ENCODE data around the gene PFDN2. TPM values are rescaled to one million over a fixed set of nuclear protein-coding genes. Genes with fewer than 3 reads are reported as not detected.

The PFDN2 gene
- total and polyA plus RNA-seq, 2 experiments from 2014 or later, result 45.6 to 352 TPM

DNA sequence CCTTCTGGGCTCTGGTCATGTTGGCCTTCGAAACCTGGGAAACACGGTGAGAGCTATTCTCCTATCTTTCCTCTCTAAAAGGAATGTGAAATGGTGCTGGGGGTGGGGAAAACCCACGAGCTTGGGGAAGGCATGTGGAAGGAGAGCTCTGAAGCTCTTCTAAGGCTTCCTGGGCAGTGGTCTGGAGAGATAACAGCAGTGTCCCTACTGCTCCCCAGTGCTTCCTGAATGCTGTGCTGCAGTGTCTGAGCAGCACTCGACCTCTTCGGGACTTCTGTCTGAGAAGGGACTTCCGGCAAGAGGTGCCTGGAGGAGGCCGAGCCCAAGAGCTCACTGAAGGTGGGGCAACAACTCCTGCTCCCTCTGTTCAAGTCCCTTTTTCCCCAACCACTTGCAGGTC, 44.2 kb upstream of the PFDN2 start:
- H4K20me1 ChIP-seq (replicated peaks; ENCODE audit: insufficient read depth), result no peaks in the 10 kb centered on the region
- peaks cover 23% of the 10 kb centered on the region for H3K27me3 Mint-ChIP-seq (ENCODE audit: insufficient read depth, low read depth, poor library complexity)
- H3F3A ChIP-seq (replicated peaks; ENCODE audit: low read depth), result peaks cover 42% of the 10 kb centered on the region
- no peaks in the 10 kb centered on the region for H3K27me3 ChIP-seq (ENCODE audit: insufficient read depth)
- DNase-seq (ENCODE audit: low spot score) (no peak), ATAC-seq (no peak)
- H3K36me3 ChIP-seq (ENCODE audit: insufficient read depth), result no peaks in the 10 kb centered on the region; the same call in none of the 2 replicates
- peaks cover 5% of the 10 kb centered on the region; the same call in 1 of the 2 replicates for H3K79me2 ChIP-seq (replicated peaks; ENCODE audit: insufficient read depth)
- H3K4me1 ChIP-seq (ENCODE audit: insufficient read depth), result peaks cover 16% of the 10 kb centered on the region; the same call in 1 of the 2 replicates
- H3K27ac ChIP-seq (ENCODE audit: low read depth), result no peak overlapping the region
- no peaks in the 10 kb centered on the region for H3K9me3 Mint-ChIP-seq
- H3K4me1 Mint-ChIP-seq, result peaks cover 31% of the 10 kb centered on the region
- no peaks in the 10 kb centered on the region for H3K9me2 ChIP-seq (ENCODE audit: insufficient read depth)
- H3K27ac Mint-ChIP-seq, result no peak overlapping the region
- no peak overlapping the region for H3K4me2 ChIP-seq
- TF ChIP-seq JUNB (IDR thresholded peaks at IDR 0.05; ENCODE audit: unreplicated experiment), result no peak
- no peak for TF ChIP-seq EZH2phosphoT487 (IDR thresholded peaks at IDR 0.05; ENCODE audit: unreplicated experiment)
- TF ChIP-seq POLR2AphosphoS5 (IDR thresholded peaks at IDR 0.05; ENCODE audit: low read depth), result no peak
- TF ChIP-seq NANOG (IDR thresholded peaks at IDR 0.05; ENCODE audit: borderline replicate concordance), result no peak
- TF ChIP-seq, protein P1, sequence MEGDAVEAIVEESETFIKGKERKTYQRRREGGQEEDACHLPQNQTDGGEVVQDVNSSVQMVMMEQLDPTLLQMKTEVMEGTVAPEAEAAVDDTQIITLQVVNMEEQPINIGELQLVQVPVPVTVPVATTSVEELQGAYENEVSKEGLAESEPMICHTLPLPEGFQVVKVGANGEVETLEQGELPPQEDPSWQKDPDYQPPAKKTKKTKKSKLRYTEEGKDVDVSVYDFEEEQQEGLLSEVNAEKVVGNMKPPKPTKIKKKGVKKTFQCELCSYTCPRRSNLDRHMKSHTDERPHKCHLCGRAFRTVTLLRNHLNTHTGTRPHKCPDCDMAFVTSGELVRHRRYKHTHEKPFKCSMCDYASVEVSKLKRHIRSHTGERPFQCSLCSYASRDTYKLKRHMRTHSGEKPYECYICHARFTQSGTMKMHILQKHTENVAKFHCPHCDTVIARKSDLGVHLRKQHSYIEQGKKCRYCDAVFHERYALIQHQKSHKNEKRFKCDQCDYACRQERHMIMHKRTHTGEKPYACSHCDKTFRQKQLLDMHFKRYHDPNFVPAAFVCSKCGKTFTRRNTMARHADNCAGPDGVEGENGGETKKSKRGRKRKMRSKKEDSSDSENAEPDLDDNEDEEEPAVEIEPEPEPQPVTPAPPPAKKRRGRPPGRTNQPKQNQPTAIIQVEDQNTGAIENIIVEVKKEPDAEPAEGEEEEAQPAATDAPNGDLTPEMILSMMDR (conservative IDR thresholded peaks at IDR 0.05; ENCODE audit: low read depth in 2 of 2), result no peak
- no peak for TF ChIP-seq ZNF114 (CRISPR knock-in tag; IDR thresholded peaks at IDR 0.05)
- no peak for TF ChIP-seq CREB1 (CRISPR knock-in tag; IDR thresholded peaks at IDR 0.05; ENCODE audit: low read depth)
- TF ChIP-seq, protein P2, sequence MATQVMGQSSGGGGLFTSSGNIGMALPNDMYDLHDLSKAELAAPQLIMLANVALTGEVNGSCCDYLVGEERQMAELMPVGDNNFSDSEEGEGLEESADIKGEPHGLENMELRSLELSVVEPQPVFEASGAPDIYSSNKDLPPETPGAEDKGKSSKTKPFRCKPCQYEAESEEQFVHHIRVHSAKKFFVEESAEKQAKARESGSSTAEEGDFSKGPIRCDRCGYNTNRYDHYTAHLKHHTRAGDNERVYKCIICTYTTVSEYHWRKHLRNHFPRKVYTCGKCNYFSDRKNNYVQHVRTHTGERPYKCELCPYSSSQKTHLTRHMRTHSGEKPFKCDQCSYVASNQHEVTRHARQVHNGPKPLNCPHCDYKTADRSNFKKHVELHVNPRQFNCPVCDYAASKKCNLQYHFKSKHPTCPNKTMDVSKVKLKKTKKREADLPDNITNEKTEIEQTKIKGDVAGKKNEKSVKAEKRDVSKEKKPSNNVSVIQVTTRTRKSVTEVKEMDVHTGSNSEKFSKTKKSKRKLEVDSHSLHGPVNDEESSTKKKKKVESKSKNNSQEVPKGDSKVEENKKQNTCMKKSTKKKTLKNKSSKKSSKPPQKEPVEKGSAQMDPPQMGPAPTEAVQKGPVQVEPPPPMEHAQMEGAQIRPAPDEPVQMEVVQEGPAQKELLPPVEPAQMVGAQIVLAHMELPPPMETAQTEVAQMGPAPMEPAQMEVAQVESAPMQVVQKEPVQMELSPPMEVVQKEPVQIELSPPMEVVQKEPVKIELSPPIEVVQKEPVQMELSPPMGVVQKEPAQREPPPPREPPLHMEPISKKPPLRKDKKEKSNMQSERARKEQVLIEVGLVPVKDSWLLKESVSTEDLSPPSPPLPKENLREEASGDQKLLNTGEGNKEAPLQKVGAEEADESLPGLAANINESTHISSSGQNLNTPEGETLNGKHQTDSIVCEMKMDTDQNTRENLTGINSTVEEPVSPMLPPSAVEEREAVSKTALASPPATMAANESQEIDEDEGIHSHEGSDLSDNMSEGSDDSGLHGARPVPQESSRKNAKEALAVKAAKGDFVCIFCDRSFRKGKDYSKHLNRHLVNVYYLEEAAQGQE (IDR thresholded peaks at IDR 0.05; ENCODE audit: unreplicated experiment), result no peak
- TF ChIP-seq EZH2 (IDR thresholded peaks at IDR 0.05; ENCODE audit: low read depth, unreplicated experiment), result no peak
- TF ChIP-seq, protein P3, sequence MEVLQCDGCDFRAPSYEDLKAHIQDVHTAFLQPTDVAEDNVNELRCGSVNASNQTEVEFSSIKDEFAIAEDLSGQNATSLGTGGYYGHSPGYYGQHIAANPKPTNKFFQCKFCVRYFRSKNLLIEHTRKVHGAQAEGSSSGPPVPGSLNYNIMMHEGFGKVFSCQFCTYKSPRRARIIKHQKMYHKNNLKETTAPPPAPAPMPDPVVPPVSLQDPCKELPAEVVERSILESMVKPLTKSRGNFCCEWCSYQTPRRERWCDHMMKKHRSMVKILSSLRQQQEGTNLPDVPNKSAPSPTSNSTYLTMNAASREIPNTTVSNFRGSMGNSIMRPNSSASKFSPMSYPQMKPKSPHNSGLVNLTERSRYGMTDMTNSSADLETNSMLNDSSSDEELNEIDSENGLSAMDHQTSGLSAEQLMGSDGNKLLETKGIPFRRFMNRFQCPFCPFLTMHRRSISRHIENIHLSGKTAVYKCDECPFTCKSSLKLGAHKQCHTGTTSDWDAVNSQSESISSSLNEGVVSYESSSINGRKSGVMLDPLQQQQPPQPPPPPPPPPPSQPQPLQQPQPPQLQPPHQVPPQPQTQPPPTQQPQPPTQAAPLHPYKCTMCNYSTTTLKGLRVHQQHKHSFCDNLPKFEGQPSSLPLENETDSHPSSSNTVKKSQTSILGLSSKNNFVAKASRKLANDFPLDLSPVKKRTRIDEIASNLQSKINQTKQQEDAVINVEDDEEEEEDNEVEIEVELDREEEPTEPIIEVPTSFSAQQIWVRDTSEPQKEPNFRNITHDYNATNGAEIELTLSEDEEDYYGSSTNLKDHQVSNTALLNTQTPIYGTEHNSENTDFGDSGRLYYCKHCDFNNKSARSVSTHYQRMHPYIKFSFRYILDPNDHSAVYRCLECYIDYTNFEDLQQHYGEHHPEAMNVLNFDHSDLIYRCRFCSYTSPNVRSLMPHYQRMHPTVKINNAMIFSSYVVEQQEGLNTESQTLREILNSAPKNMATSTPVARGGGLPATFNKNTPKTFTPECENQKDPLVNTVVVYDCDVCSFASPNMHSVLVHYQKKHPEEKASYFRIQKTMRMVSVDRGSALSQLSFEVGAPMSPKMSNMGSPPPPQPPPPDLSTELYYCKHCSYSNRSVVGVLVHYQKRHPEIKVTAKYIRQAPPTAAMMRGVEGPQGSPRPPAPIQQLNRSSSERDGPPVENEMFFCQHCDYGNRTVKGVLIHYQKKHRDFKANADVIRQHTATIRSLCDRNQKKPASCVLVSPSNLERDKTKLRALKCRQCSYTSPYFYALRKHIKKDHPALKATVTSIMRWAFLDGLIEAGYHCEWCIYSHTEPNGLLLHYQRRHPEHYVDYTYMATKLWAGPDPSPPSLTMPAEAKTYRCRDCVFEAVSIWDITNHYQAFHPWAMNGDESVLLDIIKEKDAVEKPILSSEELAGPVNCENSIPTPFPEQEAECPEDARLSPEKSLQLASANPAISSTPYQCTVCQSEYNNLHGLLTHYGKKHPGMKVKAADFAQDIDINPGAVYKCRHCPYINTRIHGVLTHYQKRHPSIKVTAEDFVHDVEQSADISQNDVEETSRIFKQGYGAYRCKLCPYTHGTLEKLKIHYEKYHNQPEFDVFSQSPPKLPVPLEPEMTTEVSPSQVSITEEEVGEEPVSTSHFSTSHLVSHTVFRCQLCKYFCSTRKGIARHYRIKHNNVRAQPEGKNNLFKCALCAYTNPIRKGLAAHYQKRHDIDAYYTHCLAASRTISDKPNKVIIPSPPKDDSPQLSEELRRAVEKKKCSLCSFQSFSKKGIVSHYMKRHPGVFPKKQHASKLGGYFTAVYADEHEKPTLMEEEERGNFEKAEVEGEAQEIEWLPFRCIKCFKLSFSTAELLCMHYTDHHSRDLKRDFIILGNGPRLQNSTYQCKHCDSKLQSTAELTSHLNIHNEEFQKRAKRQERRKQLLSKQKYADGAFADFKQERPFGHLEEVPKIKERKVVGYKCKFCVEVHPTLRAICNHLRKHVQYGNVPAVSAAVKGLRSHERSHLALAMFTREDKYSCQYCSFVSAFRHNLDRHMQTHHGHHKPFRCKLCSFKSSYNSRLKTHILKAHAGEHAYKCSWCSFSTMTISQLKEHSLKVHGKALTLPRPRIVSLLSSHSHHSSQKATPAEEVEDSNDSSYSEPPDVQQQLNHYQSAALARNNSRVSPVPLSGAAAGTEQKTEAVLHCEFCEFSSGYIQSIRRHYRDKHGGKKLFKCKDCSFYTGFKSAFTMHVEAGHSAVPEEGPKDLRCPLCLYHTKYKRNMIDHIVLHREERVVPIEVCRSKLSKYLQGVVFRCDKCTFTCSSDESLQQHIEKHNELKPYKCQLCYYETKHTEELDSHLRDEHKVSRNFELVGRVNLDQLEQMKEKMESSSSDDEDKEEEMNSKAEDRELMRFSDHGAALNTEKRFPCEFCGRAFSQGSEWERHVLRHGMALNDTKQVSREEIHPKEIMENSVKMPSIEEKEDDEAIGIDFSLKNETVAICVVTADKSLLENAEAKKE (CRISPR knock-in tag; IDR thresholded peaks at IDR 0.05), result no peak
- TF ChIP-seq STAT1 (IDR thresholded peaks at IDR 0.05; ENCODE audit: unreplicated experiment), result no peak
- no peak for TF ChIP-seq ZNF331 (CRISPR knock-in tag; IDR thresholded peaks at IDR 0.05; ENCODE audit: low read depth)
- TF ChIP-seq, protein P4, sequence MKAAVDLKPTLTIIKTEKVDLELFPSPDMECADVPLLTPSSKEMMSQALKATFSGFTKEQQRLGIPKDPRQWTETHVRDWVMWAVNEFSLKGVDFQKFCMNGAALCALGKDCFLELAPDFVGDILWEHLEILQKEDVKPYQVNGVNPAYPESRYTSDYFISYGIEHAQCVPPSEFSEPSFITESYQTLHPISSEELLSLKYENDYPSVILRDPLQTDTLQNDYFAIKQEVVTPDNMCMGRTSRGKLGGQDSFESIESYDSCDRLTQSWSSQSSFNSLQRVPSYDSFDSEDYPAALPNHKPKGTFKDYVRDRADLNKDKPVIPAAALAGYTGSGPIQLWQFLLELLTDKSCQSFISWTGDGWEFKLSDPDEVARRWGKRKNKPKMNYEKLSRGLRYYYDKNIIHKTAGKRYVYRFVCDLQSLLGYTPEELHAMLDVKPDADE (IDR thresholded peaks at IDR 0.05), result no peak
- H3K4me3 Mint-ChIP-seq, result no peak overlapping the region; the same call in 2 of the 3 replicates
- H2AFZ ChIP-seq, result no peak overlapping the region
- peaks cover 43% of the 10 kb centered on the region for H3K36me3 Mint-ChIP-seq (ENCODE audit: low read depth)
- no peak overlapping the region for H3K4me3 ChIP-seq
